IPS-NIHi11 (cell line): ENCODE measurements around the gene CACHD1.
"Not testable (repeated sequence)": the region's sequence is repeated elsewhere in the genome, so short reads cannot be mapped to it uniquely, and the experiment has no call there.

ENCODE experiments used
- DNase-seq: peaks from one replicate; pipeline ENCODE4 v3.0.0; 2012; ENCODE audit warnings: mixed read lengths, low spot score

Gene CACHD1

DNA sequence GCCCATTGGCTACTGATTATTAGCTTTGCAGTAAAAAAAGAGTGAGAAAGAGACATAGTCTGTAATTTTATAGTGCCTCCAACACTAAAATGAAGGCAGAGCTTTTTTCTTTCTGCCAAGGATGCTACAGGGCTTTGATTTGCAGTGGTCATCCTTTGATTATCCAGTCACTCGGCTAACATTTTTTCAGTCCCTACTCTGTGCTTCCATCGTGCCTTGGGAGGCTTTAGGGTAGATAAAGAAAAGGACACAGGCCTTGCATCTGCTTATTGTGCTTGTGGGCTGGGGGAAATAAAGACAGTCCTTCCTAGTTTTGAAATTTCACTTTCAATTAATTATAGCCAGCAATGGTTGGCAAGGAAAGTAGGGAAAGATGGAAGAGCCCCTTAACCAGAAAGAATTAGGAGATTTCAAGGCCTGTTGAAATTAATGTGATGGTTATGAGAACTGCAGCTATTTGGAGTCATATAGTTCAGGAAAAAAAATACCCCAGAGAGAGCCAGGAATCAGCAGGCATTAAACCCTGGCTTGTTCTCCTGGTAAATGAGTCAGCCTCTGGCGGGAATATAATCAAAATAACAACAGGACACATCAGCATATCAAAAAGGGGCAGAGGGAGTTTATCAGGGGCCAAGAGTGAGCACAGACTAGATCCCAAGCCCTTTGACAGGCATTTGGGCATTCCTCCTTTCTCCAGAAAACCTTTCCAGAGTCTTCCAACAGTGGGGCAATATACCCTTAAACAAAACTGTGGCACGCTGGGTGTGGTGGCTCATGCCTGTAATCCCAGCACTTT lies 27.4 kb downstream of the CACHD1 start:
- DNase-seq = peak; percentile 65

DNA sequence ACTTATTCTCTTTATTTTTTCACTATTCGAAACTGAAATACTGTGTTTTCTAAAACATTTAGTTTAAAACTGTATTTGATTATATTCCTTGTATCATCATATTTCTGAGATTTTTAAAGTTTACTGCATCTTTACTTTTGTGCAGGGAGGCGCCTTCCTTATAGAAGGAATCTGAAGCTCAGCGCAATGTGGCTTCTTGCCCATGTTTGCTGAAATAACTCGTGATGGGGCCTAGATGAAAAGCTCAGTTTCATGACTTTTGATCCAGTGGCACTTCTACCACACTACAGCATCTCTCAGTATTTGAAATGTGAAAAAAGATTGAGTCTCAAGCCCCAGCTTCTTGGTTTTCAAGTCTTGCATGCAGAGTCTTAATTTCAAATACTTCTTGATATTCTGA lies 28.4 kb downstream of the CACHD1 start:
- DNase-seq = no peak

DNA sequence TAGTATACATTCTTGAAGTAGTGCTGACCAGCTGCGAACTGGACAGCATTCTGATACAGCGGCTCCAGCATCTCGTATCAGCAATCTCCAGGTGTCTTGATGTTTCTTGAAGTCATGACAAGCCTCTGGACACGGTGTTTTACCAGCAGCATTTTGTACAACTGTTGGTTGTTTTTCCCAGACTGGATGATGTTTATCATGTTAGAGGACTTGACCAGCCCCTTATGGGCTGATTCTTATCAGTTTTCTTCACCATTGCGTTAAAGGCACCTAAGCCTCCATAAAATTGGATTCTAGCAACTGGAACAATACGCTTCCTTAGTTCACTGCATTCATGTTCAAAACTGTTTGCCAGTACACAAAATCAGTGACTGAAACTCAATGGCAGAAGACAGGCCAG lies 29.1 kb downstream of the CACHD1 start:
- no peak for DNase-seq

DNA sequence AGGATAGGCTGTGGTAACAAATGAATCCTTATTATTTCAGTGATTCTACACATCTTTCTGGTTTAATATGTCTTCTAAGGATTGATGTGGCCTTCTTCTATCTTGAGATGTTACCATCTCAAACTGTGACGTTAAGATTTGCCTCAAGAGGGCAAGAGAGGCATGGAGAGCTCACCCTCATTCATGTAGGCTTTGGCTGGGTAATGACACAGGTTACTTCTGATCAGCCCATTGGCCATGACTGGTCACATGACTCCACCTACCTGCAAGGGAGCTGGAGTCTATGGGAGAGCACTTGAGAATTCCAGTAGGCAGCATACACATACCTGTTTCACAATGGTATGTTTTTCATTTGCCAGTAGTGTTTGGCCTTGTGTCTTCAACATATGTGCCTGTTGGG lies 30.0 kb downstream of the CACHD1 start:
- DNase-seq = peak; percentile 41

DNA sequence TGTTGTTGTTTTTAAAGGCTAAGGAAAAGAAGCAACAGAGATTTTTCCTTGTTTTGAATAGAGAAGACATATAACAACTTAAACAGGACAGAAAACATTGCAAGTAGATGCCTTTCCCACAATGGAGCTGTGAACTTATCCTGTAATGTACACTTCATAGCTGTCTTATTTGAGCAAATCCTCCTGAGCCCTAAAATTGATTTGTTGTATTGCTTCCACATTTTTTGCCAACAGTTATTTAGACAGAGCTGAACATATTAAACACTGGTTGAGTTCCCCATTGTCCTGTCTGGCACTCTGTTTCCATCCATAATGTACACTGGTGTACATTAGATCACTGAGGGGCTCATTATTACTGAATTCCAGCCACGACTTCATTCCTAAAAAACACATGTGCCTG lies 32.2 kb downstream of the CACHD1 start:
- no peak for DNase-seq

DNA sequence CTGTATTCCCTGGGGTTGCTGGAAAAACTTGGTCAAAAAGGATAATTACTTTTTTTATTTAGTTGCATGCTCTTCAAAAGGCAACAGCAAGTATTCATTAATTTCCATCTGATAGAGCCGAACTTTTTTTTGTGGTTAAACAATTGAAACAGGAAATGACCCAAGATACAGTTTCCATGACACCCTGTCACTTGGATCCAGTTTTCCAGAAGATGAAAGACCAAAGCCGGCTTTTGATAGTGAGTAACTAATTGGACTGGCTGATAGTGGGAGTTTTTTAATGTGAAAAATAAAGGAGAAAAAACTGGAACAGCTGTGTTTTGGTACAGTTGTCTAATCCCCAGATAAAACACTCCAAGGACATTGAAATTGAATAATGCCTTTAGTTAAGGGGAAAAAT lies 33.0 kb downstream of the CACHD1 start:
- no peak for DNase-seq

DNA sequence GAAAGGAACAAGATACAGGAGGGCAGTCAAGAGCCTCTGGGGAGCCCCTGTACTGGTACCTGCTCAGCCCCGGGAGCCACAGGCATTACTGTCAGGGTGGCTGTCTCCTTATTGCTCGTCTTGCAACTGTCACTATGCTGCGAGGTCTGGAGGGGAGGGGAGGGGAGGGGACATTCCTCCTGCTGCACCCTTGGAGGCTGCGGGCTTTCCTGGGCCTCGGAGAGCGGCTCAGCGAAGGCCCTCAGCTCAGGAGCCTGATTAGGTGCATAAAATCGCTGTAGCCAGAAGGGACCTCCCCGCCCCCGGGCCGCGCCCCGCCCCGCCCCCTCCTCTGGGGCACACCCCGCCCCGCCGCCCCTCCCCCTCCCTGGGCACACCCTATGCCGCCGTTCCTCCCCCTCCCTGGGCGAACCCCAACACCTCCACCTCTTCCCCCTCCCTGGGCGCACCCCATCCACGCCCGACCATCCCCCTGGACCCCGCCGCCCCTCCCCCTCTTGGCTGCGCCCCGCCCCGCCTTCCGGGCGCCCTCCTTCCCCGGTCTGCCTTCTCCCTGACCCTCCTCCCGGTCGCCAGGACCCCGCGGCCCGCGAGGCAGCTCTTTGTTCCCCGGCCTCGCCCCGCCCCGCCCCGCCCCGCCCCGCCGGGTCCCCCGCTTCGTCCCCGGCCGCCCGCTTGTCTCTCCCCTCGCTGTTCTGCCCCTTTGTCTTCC lies 35.5 kb downstream of the CACHD1 start:
- peak; percentile 88 for DNase-seq

DNA sequence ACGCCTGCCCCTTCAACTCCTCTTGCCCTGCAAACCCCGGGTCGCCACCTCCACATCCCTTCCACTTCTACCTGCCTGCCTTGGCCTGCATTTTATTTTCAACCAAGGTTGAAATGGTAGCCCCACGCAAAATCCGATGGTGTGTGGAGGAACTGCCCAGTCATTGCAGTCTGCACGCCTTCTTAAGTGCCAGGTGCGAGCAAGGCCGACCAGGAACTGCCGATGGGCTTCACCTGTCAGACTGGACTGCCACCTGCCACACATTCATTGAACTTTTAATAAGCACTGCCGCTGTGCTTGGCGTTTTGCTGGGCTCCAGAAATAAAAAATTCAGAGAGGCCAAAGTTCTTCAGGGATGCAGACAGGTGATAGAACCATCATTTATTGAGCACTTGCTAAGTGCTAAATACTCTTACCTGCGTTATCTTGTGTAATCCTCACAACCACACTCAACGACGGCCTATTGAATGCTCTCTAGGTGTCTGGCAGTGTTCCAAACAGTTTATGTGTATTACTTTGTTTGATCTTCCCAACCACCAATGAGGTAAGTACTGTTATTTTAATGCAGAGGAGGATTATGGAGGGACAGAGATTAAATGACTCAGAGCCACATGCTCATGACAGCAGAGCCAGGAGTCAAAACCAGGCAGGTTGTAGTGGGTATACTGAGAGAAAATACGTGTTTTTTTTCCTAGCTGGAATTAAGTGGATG lies 36.2 kb downstream of the CACHD1 start:
- no peak for DNase-seq

DNA sequence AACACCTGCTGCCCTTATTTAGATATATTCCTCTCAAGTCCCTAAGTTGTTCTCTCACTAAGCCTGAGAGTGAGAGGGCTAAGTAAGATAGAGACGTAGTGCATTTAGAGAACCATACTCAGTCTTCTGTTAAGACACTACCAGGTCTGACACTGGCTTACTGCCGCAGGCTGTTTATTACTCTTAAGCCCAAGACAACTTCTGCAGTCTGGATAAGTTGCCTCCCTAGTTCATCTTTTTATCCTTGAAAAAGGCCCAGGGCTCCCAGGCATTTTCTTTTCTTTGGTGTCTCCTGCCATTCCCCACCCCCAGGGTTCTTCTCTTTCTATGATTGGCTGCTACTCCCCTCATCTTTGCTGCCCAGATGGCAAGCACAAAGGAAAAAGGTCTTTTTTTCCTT lies 38.7 kb downstream of the CACHD1 start:
- DNase-seq = peak; percentile 13

DNA sequence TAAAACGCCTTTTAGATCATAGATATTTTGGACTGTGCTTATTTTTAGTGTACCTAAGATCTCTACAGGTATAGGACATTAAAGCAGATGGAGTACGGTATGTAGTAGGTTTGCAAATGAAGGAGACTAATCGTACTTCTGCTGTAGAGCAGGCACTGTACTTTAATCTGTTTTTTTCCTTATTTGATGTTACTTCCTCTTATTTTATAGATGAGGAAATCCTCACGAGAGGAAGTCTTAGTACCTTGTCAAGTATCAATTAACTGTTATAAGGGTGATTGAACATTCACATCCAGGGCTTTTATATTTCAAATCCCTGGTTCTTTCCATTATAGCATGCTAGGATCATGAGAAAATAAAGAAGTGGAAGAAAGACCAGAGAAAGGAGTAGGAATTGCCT lies 41.1 kb downstream of the CACHD1 start:
- DNase-seq = no peak

DNA sequence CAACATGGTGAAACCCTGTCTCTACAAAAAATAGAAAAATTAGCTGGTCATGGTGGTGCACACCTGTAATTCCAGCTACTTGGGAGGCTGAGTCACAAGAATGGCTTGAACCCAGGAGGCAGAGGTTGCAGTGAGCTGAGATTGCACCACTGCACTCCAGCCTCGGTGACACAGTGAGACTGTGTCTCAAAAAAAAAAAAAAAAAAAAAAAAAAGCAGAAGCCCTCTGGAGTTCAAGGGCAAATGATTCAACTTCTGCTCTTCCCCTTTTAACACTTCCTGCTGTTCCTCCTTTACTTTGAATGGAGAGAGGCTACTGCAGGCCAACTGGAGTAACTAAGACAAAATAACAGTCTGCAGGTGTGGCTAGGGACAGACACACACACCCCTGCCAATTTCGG lies 42.3 kb downstream of the CACHD1 start:
- DNase-seq = not testable (repeated sequence)

DNA sequence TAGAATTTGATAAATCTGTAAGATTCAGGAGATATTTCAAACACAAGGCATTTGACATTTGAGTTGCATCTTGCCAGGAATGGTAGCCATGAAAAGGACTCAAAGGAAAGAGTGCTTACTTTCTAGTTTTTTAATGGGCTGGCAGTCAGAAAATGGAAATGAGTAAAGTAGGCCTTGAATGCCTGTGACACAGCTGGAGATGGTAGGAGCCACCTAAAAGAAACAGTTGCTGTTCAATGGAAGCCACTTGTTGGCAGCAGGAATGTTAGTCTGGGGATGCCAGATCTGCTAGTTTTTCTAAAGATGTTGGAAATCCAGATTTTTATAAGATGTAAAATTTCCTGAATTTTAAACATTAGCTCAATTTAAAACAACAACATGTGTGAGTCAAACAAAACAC lies 43.6 kb downstream of the CACHD1 start:
- no peak for DNase-seq

DNA sequence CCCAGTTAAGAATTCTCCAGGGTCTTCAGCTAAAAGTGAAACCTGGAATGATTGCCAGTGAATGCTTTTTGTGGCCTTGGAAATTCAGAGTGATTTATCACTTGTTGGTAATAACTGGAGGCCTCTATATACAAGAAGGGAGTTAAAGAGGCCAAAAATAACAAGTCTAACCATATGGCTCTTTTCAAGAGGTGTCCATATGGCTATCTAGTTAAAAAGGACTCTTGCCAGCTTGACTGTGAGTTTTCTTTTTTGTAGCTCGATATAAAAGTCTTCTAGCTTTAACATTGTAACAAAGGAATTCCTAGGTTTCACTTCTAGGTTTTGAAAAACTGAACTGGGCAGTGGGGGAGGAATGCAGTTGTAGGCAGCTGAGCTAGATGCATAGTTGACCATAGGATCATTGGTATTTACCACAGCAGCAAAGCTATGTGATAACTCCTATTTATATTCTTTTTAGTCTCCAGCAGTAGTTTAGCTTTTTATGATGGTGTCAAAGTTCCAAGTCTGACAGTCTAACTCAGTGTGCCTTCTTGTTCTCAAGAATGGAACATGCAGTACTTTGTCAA lies 44.4 kb downstream of the CACHD1 start:
- no peak for DNase-seq

DNA sequence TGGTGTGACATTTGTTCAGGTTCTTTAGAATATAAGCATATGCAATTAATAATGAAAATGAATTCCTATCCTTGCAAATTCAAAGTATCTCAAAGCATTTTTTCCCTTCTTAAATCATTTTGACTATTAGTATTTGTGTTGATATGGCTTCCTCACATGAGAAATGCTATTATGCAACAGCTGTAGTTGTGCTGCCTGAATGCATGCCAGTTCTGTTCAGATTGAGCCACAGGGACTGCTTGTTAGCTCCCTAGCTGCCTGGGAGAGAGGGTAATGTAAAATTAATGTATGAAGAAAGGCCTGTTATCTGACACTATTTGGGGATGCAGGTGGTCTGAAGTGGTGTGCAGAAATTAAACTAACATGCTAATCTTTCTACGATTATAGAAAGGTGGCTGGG lies 45.5 kb downstream of the CACHD1 start:
- DNase-seq = no peak

DNA sequence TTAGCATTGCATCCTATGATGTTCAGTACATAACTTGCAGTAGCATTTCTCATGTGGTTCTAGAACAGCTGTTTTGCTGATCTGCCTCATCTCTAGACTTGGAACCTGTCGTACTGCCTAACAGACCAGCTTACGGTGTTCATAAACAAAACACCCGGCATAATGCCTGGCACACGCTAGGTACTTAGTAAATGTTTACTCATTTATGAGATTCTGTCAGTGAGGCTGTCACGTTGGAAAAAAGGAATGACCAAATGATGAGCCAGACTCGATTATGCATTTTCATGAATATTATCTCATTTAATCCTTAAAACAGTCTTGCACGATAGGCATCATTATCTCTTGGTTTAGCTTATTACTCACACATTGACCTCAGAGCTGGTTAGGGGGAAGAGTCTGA lies 46.4 kb downstream of the CACHD1 start:
- DNase-seq = no peak

DNA sequence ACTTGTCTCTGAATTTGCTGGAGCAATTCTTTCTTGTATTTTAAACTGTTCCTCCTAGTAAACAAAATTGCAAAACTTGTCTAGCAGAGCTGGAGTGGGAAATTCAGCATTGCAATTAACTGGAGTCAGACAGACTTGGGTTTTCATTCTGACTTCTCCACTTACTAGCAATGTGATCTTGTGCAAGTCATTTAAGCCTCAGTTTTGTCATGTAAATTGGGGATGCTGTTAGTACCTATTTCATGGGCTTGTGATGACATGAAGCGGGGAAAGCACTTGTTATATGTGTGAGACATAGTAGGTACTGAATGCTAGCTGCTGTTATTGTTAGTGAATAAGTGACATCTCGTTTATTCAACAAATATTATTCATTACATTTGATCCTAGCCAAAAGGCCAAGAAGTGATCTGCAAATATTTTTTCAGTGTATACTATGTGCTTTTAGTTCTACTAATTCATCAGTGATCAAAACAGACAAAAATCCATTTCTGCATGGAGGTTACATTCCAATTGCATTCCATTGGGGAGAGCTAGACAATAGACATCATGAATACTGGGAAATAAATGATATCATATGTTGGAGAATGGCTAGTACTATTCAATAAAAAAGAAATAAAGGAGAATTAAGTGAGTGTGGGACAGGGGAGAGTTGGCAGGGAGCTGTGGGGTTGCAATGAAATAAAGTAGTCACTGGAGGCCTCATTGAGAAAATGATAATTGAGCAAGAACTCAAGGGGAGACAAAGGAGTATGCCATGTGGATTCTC lies 47.1 kb downstream of the CACHD1 start:
- no peak for DNase-seq

DNA sequence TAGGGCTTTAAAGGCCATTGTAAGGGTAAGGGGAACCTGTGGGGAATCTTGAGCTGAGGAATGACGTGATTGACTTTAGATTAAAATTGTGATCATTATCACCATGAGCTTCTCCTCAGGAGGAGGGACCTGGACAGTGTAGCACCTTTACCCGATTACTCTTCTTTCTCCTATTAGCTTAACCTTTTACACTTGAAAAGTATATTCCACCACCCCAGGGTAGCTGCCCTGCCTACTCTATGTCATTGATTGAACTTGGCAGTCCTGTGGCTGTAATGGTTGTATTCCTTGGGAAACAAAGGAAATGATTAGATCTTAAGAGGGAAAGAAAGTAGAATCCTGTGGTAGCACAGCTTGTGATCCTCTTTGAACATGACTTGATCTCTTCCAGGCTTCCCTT lies 47.7 kb downstream of the CACHD1 start:
- DNase-seq = no peak

DNA sequence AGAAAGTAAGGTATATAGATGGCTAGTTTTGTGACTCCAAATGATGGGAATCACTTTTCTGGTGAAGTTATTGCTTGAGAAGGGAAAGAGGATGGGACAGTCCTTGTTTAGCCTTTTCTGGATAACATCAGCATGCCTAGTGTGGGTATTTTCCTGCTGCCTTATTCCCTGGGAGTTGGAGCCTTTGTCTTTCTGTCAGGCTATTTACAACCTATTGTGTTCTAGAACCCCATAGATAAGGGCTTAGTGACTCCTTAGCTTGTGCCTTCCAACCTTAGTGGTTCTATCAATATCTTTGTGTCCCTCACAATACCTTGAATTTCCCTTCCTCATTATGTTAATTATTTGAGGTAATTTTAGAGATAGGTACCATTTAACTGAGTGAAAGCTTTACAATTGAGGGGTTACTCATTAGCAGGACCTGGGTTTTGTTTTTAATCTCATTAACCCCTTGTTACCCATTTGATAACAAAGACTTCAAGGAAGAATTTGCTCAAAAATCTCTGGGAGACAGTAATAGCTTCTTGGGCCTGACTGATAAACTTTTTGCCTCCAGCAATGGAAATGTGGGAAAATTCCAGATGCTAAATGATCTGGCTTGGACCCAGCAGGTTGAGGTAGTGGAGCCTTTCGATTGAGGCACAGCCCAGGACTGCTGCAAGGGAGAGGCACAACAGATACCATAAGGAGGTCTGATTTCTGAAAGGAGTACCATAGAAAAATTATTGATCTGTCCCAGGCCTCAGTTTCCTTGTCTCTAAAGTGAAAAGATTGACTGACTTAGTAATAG lies 49.0 kb downstream of the CACHD1 start:
- DNase-seq = no peak

DNA sequence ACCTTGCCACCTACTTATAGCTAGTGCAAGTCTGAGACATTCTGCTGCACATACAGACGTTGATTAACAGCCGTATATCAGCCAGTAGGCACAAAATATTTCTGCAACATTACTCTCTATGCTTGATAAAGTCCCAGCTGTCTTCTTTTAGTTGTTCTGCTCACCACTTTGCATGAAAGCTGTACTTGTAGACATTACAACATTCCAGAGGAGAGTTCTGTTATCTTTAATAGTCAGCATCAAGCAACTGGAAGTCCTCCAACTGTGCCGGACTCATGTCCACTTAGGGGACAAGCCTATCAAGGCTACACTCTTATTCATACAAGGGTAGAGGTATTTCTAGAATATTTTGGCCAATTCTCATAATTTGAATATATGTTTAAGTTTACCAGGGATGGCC lies 50.0 kb downstream of the CACHD1 start:
- DNase-seq = no peak

DNA sequence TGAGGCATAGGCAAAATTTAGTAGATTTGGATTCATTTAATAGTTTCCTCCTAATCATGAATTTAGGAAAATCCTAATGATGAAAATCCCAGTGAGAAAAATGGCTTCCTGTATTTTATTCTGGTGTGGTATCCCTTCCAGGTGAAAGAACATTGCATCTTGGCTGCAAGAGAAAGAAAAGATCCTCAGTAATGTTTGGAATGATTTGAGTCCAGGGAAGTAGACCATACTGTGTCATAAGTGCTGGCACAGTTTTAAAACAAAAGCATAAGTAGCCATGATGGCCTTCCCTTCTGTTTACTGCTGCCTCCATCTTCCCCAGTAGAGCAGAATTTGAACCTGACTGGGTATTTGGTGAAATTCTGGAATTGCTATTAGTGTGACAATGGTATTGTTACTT lies 52.8 kb downstream of the CACHD1 start:
- no peak for DNase-seq
